ENCODE measurements around the gene GDF10.

DNA sequence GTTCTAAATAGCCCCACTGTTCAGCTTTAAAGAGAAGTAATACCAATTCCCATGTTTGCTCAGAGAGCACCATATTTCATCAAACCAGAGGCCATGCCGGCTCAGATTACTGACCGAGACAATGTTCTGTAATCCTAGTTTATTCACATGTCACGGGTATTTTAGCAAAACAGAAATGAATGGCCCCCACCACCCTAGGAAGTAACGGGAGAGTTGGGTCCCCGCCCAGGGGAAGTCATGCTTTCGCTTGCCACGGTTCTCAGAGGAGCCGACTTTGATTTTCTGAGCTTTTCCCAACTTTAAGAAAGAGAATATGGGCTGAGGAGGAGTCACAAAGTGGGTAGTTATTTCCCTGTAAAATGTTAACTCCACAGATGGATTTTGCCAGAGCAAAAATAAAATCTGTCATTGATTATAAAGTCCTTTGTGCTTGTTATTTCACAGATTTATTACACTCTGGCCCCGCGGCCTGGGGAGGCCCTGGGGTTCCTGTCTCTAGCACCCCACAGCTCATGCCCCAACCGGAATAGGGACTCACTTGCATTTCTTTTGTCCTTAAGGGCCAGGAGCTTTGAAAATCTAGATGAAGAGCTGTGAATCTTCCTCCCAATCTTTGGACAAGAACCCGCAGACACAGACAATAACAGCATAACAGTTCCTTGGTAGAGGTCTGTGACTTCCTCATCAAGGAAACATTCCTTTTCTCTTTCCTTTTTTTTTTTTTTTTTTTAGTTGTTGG is 3.7 kb upstream of the GDF10 start:
- TF ChIP-seq POLR2AphosphoS5 (IDR thresholded peaks at IDR 0.05), result no peak
- TF ChIP-seq, protein P1, sequence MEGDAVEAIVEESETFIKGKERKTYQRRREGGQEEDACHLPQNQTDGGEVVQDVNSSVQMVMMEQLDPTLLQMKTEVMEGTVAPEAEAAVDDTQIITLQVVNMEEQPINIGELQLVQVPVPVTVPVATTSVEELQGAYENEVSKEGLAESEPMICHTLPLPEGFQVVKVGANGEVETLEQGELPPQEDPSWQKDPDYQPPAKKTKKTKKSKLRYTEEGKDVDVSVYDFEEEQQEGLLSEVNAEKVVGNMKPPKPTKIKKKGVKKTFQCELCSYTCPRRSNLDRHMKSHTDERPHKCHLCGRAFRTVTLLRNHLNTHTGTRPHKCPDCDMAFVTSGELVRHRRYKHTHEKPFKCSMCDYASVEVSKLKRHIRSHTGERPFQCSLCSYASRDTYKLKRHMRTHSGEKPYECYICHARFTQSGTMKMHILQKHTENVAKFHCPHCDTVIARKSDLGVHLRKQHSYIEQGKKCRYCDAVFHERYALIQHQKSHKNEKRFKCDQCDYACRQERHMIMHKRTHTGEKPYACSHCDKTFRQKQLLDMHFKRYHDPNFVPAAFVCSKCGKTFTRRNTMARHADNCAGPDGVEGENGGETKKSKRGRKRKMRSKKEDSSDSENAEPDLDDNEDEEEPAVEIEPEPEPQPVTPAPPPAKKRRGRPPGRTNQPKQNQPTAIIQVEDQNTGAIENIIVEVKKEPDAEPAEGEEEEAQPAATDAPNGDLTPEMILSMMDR (IDR thresholded peaks at IDR 0.05), result no peak
- no peak for TF ChIP-seq POLR2A (IDR thresholded peaks at IDR 0.05)
